Ovary (tissue), 9 donors: ENCODE results near the gene GASK1A. TPM values are rescaled to one million over a fixed set of nuclear protein-coding genes. Genes with fewer than 3 reads are reported as not detected.

Experiments used
- DNase-seq, 5 donors: peaks; one replicate each; pipeline ENCODE4 v3.0.0-alpha.2; 2019 to 2020
- H3K27ac ChIP-seq, 2 donors: fragments of 200-600 bp; one replicate each; pipeline versions ENCODE4 v1.5.1 to v1.8.0; 2019 to 2022
- H3K27me3 ChIP-seq: fragments of 200-600 bp; one replicate; pipeline ENCODE4 v1.8.0; 2022
- H3K36me3 ChIP-seq: fragments of 200-600 bp; sonication (generic); one replicate; pipeline ENCODE4 v1.5.1; 2019
- H3K4me1 ChIP-seq: one replicate; pipeline ENCODE4 v1.8.1; 2013; ENCODE audit warnings: mild to moderate bottlenecking, moderate library complexity; ENCODE audit not compliant: insufficient read depth
- H3K4me3 ChIP-seq: fragments of 200-600 bp; sonication (generic); one replicate; pipeline ENCODE4 v1.5.1; 2017
- H3K9me3 ChIP-seq, 2 donors: fragments of 200-600 bp in 1 of 2; sonication (generic) in 1 of 2; one replicate each; pipeline versions ENCODE4 v1.5.1 to v1.8.1; 2013 to 2019; ENCODE audit warnings: mild to moderate bottlenecking in 1 of 2, moderate library complexity in 1 of 2
- EP300 ChIP-seq: sonication (generic); formaldehyde crosslinking; IDR thresholded peaks from one replicate; pipeline ENCODE4 v1.6.1; 2017; ENCODE audit warnings: antibody characterized with exemption
- POLR2A ChIP-seq: fragments of 450-650 bp; IDR thresholded peaks from one replicate; pipeline ENCODE4 v1.6.1; 2017; ENCODE audit warnings: antibody characterized with exemption, mild to moderate bottlenecking, moderate library complexity
- WGBS, 3 donors: extraction: QIAGEN DNeasy Blood & Tissue Kit in 1 of 3; methylation state at CpG; one replicate each; pipeline versions ENCODE4 v1.1.5 to v1.1.7; 2013 to 2017; 5-methylcytosine and 5-hydroxymethylcytosine counted together
- intact Hi-C, 4 donors: fragments of 100-400 bp; cut with DNase I; formaldehyde crosslinking; loops; one replicate each; pipeline versions ENCODE4 v1.11.0 to v1.15.1; 2022 to 2023
- polyA plus RNA-seq, 2 donors: library from polyadenylated mRNA; stranded (reverse); fragments of 200-250 nt in 1 of 2; fragments of 350-450 nt in 1 of 2; fragmentation: Illumina TruSeq in 1 of 2; extraction: RNeasy Lipid Tissue Mini Kit (QIAGEN cat#74804) in 1 of 2; gene quantifications; one replicate each; pipeline ENCODE4 v1.2.3, GENCODE V29; 2013 to 2014
- total RNA-seq, 7 donors: library from RNA; depleted of rRNA in 2 of 7; stranded (reverse); fragments of >200 nt in 2 of 7; fragmentation: NEBNext Ultra II Directional in 3 of 7; extraction: Animal tissue kit (Norgen Biotek cat#: 25700) in 3 of 7; gene quantifications; one replicate each; pipeline versions ENCODE4 v1.1.0 to v1.2.4, GENCODE V29; 2016 to 2023
- TF ChIP-seq, protein P1 (sequence below), 3 donors: fragments of 450-650 bp in 2 of 3; fragments of 200-600 bp in 1 of 3; IDR thresholded peaks; one replicate each; pipeline versions ENCODE4 v1.5.1 to v1.8.0; 2016 to 2022; ENCODE audit warnings: antibody characterized with exemption in 3 of 3, mild to moderate bottlenecking in 1 of 3
- donor health status: DM: no; HTN: no; CAD: no; lungs with moderate emphysema.
- donor health status: DM: no; HTN: no; CAD: no.
- donor health status: Bipolar disorder and iron deficiency.
- donor health status: DM: yes; HTN: yes; CAD: no.
- donor health status: DM: no; HTN: no; CAD: no.
- donor health status: DM: yes; HTN: yes; CAD: no.

GASK1A gene
- total and polyA plus RNA-seq, 9 donors = 5.4 to 41.3 (median 19.4) TPM

DNA sequence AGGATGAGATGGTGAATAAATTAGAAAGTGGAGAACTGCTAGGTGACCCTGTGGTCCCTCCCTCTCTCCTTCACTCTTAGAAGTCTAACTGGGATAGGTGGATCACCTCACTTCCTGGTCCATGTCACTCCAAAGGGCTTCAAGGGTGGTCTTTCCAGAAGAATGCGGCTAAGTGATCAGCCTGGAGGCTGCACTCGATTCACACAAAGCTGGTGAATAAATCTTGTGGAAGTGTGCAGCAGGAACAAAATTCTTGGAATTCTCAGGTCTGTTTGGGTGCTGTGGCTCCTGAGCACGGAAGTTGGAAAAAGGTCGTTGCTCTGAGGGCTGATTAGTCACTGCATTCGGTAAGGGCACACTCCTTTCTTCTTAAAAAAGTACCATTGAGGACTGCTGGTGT, 46.3 kb downstream of the GASK1A start:
- no peaks in the 10 kb centered on the region for H3K27me3 ChIP-seq
- H3K4me3 ChIP-seq = no peak overlapping the region
- no peak for DNase-seq
- intact Hi-C loops = no loop called here
- no peaks in the 10 kb centered on the region for H3K4me1 ChIP-seq
- 53 to 69% (median 59%) methylated on average over 5 of the region's 5 CpGs for WGBS, 3 donors
- no peaks in the 10 kb centered on the region for H3K9me3 ChIP-seq
- TF ChIP-seq POLR2A (no peak), EP300 (no peak)
- TF ChIP-seq, protein P1, sequence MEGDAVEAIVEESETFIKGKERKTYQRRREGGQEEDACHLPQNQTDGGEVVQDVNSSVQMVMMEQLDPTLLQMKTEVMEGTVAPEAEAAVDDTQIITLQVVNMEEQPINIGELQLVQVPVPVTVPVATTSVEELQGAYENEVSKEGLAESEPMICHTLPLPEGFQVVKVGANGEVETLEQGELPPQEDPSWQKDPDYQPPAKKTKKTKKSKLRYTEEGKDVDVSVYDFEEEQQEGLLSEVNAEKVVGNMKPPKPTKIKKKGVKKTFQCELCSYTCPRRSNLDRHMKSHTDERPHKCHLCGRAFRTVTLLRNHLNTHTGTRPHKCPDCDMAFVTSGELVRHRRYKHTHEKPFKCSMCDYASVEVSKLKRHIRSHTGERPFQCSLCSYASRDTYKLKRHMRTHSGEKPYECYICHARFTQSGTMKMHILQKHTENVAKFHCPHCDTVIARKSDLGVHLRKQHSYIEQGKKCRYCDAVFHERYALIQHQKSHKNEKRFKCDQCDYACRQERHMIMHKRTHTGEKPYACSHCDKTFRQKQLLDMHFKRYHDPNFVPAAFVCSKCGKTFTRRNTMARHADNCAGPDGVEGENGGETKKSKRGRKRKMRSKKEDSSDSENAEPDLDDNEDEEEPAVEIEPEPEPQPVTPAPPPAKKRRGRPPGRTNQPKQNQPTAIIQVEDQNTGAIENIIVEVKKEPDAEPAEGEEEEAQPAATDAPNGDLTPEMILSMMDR (IDR thresholded peaks at IDR 0.05) = no peak
- H3K36me3 ChIP-seq = no peaks in the 10 kb centered on the region
- H3K27ac ChIP-seq = no peak overlapping the region

DNA sequence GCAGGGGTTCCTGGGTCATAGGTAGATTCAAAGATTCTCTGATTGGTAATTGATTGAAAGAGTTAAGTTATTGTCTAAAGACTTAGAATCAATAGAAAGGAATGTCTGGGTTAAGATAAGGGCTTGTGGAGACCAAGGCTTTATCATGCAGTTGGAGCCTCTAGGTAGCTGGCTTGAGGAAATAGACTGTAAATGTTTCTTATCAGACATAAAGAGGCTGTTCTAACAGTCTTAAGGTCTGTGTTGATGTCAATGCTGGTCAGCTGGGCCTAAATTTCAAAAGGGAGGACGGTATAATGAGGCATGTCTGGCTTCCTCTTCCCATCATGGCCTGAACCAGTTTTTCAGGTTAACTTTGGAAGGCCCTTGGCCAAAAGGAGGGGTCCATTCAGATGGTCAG, 48.9 kb downstream of the GASK1A start:
- TF ChIP-seq POLR2A (no peak), EP300 (no peak)
- TF ChIP-seq, protein P1 (IDR thresholded peaks at IDR 0.05) = no peak
- no peaks in the 10 kb centered on the region for H3K27me3 ChIP-seq
- WGBS, 3 donors = 50 to 65% (median 61%) methylated on average over 1 of the region's 1 CpG
- no peaks in the 10 kb centered on the region for H3K9me3 ChIP-seq
- intact Hi-C loops = no loop called here
- no peak for DNase-seq
- no peak overlapping the region for H3K27ac ChIP-seq
- H3K4me3 ChIP-seq = no peak overlapping the region
- H3K36me3 ChIP-seq = no peaks in the 10 kb centered on the region
- H3K4me1 ChIP-seq = peaks cover 5% of the 10 kb centered on the region

DNA sequence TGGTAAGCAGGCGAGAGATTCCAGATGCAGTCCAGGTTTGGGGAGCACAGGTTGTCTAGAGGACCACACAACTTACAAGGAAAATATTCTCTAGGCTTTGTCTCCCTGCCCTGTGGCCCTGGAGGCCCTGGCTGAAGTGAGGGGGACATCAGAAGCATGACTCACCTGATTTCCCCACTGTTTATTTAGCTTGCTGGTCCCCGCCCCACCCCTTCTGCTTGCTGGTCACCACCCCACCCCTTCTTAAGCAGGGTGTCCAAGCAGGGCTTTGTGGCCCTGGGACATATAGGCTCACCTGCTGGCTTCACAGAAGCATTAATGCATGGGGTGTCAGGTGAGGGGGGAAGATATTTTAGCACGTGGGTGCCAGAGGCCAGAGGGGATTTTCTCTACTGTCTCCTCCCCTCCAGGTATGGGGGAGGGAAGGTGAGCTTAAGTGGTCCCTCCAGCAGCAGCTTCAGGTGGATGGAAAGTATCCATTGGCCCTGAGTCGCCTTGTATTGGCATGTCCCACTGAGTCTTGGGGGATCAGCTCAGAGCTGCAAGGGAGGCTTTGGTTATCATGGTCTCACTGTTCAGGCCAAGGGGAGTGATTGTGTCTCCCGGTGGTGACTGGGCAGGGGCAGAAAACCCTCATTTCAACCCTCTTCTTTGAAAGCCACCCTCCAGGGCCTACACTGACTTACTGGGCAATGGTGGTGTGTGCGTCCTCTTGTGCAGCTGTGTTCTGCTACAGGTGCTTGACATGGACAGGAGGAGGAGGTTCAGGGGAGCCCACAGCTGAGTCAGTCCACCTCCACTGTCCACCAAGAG, 49.8 kb downstream of the GASK1A start:
- Histone ChIP-seq H3K4me3 (no peak overlapping the region), H3K27ac (no peak overlapping the region), H3K36me3 (no peaks in the 10 kb centered on the region), H3K9me3 (no peaks in the 10 kb centered on the region), H3K4me1 (peaks cover 5% of the 10 kb centered on the region), H3K27me3 (no peaks in the 10 kb centered on the region)
- WGBS, 3 donors = 87 to 97% (median 94%) methylated on average over 6 of the region's 6 CpGs
- no peak for DNase-seq
- no peak for TF ChIP-seq POLR2A
- TF ChIP-seq EP300 = no peak
- TF ChIP-seq, protein P1 (IDR thresholded peaks at IDR 0.05) = no peak
- intact Hi-C loops = no loop called here

DNA sequence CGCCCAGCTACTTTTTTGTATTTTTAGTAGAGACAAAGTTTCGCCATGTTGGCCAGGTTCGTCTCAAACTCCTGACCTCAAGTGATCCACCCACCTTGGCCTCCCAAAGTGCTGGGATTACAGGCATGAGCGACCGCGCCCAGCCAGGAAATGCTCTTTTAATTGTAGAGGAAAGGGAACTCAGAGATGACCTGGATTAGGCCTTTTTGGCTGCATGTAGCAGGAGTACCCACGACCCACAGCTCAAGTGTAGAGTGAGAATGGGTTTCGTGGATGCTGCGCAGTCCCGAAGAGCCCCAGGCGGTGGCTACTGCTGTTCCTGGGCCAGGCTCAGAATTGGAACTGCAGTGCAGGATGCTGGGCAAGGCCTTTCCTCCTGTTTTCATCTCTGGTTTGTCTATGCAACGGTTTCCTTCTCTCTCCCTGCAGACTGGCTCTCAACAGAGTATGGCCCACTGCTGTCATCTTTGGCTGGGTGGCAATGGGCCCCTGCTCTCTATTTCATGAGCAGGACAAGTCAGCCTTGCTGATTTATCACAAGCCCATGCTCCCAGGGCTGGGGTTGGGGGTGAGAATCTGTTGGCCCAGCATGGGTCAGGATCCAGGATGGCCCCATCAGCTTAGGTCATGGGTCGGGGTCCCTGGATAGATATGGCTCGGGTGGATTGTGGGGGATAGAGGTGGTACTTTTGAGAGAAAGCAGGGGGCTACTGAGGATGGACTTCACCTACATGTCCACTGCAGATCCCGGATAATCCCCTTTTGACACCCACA, 51.2 kb downstream of the GASK1A start:
- no peaks in the 10 kb centered on the region for H3K9me3 ChIP-seq
- H3K4me3 ChIP-seq = no peak overlapping the region
- 90 to 95% (median 94%) methylated on average over 15 of the region's 15 CpGs for WGBS, 3 donors
- TF ChIP-seq, protein P1 (IDR thresholded peaks at IDR 0.05) = no peak
- no peak for TF ChIP-seq EP300
- no peak for TF ChIP-seq POLR2A
- DNase-seq = no peak
- H3K27ac ChIP-seq = no peak overlapping the region
- no peaks in the 10 kb centered on the region for H3K36me3 ChIP-seq
- intact Hi-C loops = no loop called here
- H3K4me1 ChIP-seq = peaks cover 5% of the 10 kb centered on the region
- no peaks in the 10 kb centered on the region for H3K27me3 ChIP-seq
